A549 treated with RU486 at 1 μM for 4 hours (cell line): Measurements from ENCODE around the gene TUBGCP4. TPM values are rescaled to one million over a fixed set of nuclear protein-coding genes. Genes with fewer than 3 reads are reported as not detected.

ENCODE experiments used
- total RNA-seq: library from RNA; stranded (reverse); fragments of 200-300 nt; extraction: Qiagen RNA extraction; gene quantifications from 5 replicates; pipeline ENCODE4 v1.2.3, GENCODE V29; 2022; ENCODE audit warnings: low read depth

TUBGCP4 gene, protein sequence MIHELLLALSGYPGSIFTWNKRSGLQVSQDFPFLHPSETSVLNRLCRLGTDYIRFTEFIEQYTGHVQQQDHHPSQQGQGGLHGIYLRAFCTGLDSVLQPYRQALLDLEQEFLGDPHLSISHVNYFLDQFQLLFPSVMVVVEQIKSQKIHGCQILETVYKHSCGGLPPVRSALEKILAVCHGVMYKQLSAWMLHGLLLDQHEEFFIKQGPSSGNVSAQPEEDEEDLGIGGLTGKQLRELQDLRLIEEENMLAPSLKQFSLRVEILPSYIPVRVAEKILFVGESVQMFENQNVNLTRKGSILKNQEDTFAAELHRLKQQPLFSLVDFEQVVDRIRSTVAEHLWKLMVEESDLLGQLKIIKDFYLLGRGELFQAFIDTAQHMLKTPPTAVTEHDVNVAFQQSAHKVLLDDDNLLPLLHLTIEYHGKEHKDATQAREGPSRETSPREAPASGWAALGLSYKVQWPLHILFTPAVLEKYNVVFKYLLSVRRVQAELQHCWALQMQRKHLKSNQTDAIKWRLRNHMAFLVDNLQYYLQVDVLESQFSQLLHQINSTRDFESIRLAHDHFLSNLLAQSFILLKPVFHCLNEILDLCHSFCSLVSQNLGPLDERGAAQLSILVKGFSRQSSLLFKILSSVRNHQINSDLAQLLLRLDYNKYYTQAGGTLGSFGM
- 4.4 to 6.8 TPM (median 6.2 TPM) in 5 replicates for total RNA-seq

DNA sequence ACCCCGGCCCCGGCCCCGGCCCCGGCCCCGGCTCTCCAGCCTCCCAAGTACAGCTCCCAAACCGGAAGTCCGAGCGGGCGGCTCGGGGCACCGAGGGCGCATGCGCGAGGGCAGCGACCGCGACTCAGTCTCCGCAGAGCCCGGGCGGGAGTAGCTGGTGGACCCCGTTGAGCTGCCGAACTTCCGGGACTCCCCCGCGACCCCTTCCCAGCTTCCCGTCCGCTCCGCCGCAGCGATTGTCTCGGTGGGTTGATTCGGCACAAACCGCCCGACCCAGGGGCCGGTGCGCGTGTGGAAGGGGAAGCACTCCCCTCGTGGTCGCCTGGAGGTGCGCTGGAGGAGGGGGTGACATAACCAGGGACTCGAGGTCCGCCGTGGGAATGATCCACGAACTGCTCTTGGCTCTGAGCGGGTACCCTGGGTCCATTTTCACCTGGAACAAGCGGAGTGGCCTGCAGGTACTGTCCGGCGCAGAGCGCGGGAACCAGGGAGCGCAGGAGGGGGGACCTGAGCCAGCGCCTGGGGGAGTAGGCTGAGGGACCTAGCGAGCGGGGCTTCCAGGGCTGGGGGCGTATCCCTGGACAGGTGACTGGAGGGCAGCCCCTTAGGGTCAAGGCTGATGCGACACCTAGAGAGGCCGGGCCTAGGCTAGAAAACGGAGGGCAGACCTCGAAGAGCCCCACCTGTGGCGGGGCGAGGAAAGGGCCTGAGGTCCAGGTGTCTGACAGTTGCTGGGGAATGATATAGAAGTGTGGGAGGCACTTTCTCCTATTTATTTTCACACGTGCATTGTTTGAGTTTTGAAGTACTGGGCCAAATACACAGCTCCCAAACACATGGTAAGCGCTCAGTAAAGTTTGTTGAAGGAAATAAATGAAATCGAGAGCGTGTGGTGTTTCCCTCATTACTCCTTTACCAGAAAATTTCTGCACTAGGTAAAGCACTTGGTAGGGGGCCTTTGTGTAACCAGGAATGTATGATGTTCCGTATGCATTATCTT lies at the start of gene TUBGCP4, which contains the start of gene ZSCAN29:
TUBGCP4 (plus strand) TSS at position 127 of the 1,000 bp plus-strand sequence; CDS start at position 381, 254 bp downstream.
ZSCAN29 (minus strand) TSS at position 69 of the 1,000 bp plus-strand sequence. CDS start 1,130 bp downstream, outside the sequence.

DNA sequence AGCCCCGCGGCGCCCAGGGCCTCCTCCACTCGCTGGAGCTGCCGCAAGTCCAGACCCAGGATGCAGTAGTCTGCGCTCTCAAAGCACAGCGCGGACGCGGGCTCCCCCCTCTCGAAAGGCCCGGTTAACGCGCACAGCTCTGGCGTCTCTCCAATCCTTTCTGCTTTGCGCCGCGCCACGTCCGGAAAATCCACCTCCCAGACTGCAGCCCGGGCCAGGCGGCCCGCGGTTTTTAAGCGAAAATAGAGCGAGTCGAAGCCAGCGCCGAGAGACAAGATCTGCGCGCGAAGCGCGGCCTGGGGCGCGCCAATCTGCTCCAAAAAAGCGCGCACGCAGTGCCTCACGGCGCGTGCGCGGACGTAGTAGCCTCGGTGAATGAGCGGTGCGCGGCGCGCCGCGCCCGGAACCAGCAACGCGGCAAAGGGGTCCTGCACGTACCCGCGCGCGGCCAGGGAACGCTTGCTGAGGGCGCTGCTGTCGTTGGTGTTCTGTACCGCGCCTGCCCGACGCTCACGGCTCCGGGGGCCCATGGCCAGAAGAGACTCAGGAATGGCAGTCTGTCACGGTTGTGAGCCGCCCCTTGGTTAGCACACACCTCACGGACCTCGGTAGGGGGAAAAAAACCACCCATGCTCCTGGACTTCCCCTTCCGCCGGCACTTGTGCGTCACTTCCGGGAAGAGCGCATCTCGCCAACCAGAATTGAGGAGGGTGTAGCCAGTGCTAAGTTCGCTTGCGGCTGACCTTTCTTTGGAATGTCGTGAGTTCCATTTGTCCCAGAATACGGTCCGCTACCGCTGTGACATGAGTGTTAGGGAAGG lies 40.7 kb upstream of the TUBGCP4 start, which contains the start of gene LCMT2:
LCMT2 (minus strand) TSS at position 614 of the 820 bp plus-strand sequence; CDS start at position 530, 84 bp downstream.

Other genes with a start within 250 kb of the TUBGCP4 start
- gene TMEM62, start 237.5 kb upstream of the TUBGCP4 start, total RNA-seq = 7.7 to 10.2 TPM (median 8.5 TPM) in 5 replicates
- 22.2 to 26.3 TPM (median 25.3 TPM) in 5 replicates for gene CCNDBP1, start 185.7 kb upstream of the TUBGCP4 start, total RNA-seq
- not detected in 5 replicates for gene EPB42, start 150.1 kb upstream of the TUBGCP4 start, total RNA-seq
- gene TGM5, start 104.2 kb upstream of the TUBGCP4 start, total RNA-seq = not detected in 5 replicates
- not detected in 5 replicates for gene TGM7, start 68.8 kb upstream of the TUBGCP4 start, total RNA-seq
- gene LCMT2, start 40.5 kb upstream of the TUBGCP4 start, total RNA-seq = 6.6 to 8.5 TPM (median 7.5 TPM) in 5 replicates
- 7.9 to 11.5 TPM (median 9.0 TPM) in 5 replicates for gene ZSCAN29, start 58 bp upstream of the TUBGCP4 start, total RNA-seq
- gene TP53BP1, start 122.1 kb downstream of the TUBGCP4 start, total RNA-seq = 16.1 to 20.0 TPM (median 18.6 TPM) in 5 replicates
- 0.76 to 0.97 TPM (median 0.85 TPM) in 5 replicates for gene MAP1A, start 146.5 kb downstream of the TUBGCP4 start, total RNA-seq
- 4.7 to 6.3 TPM (median 5.8 TPM) in 5 replicates for gene PPIP5K1, start 219.1 kb downstream of the TUBGCP4 start, total RNA-seq
- gene CKMT1B, start 222.9 kb downstream of the TUBGCP4 start, total RNA-seq = 2.9 to 6.1 TPM (median 3.4 TPM) in 5 replicates
- 0.07 to 0.08 TPM in 2 of 5 replicates, not detected in the others for gene STRC, start 247.7 kb downstream of the TUBGCP4 start, total RNA-seq